ENCODE data around the gene USB1. TPM values are rescaled to one million over a fixed set of nuclear protein-coding genes. Genes with fewer than 3 reads are reported as not detected.

The USB1 gene
- total and polyA plus RNA-seq, 2 experiments from 2014 or later = 18.2 to 47.7 TPM

- no peak overlapping the region for H3K27ac ChIP-seq
- no peak overlapping the region for H3K4me2 ChIP-seq
- no peaks in the 10 kb centered on the region for H3K4me1 ChIP-seq (ENCODE audit: insufficient read depth)
- TF ChIP-seq EZH2 (IDR thresholded peaks at IDR 0.05; ENCODE audit: borderline replicate concordance) = no peak
- TF ChIP-seq, protein P1, sequence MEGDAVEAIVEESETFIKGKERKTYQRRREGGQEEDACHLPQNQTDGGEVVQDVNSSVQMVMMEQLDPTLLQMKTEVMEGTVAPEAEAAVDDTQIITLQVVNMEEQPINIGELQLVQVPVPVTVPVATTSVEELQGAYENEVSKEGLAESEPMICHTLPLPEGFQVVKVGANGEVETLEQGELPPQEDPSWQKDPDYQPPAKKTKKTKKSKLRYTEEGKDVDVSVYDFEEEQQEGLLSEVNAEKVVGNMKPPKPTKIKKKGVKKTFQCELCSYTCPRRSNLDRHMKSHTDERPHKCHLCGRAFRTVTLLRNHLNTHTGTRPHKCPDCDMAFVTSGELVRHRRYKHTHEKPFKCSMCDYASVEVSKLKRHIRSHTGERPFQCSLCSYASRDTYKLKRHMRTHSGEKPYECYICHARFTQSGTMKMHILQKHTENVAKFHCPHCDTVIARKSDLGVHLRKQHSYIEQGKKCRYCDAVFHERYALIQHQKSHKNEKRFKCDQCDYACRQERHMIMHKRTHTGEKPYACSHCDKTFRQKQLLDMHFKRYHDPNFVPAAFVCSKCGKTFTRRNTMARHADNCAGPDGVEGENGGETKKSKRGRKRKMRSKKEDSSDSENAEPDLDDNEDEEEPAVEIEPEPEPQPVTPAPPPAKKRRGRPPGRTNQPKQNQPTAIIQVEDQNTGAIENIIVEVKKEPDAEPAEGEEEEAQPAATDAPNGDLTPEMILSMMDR (IDR thresholded peaks at IDR 0.05; ENCODE audit: poor library complexity) = no peak
- TF ChIP-seq EZH2phosphoT487 (IDR thresholded peaks at IDR 0.05; ENCODE audit: low read depth, severe bottlenecking, unreplicated experiment) = no peak
- no peaks in the 10 kb centered on the region for H3K27me3 ChIP-seq
- H3K79me2 ChIP-seq = no peaks in the 10 kb centered on the region
- no peak overlapping the region for H2AFZ ChIP-seq
- H3K36me3 ChIP-seq (replicated peaks; ENCODE audit: insufficient read depth, low read depth) = no peaks in the 10 kb centered on the region
- H4K20me1 ChIP-seq (ENCODE audit: insufficient read depth, poor library complexity, severe bottlenecking) = no peaks in the 10 kb centered on the region
- DNase-seq (ENCODE audit: low spot score) = no peak
- no peak overlapping the region for H3K4me3 ChIP-seq
- no peaks in the 10 kb centered on the region for H3K9me2 ChIP-seq (replicated peaks; ENCODE audit: insufficient read depth)
- H3K9me3 ChIP-seq (ENCODE audit: low read depth) = no peaks in the 10 kb centered on the region
- 75% methylated on average over 8 of the region's 8 CpGs for WGBS (ENCODE audit: low lambda C conversion rate, missing lambda C conversion rate)
These were observed 43.4 kb upstream of the USB1 start for GRCh38 chr16:57957673-57958392.

DNA sequence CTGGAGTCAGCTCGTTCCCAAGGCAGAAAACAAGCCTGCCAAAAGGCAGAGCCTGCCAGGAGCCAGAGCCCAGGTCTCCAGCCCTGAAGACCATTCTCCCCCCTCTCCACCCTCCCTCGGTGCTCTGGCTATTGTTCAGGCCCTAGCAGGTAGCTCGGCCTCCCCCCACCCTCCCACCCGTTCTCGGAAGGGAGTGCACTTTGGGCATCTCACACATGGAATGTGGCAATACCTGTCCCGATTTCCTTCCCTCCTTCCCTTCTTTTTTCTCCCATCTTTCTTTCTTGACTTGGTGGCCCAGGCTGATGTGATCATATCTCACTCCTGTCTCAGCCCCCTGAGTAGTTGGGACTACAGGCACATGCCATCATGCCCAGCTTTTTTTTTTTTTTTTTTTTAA, 42.7 kb upstream of the USB1 start:
- 47% methylated on average over 2 of the region's 6 CpGs for WGBS (ENCODE audit: low lambda C conversion rate, missing lambda C conversion rate)

DNA sequence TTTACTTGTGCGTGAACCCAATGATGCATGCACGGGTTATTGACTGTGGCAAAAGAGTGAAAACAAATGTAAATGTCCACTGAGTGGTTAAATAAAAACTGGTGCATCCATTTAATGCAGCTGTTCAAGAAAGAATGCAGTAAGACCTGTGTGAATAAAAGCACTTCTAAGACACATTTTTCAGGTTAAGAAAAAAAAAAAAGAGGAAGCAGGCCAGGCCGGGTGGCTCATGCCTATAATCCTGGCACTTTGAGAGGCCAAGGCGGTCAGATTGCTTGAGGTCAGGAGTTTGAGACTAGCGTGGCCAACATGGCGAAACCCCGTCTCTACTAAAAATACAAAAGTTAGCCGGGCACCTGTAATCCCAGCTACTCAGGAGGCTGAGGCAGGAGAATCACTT, 42.1 kb upstream of the USB1 start:
- WGBS (ENCODE audit: low lambda C conversion rate, missing lambda C conversion rate) = 81% methylated on average over 8 of the region's 8 CpGs
- no peaks in the 10 kb centered on the region for H3K4me1 ChIP-seq (ENCODE audit: insufficient read depth)
- TF ChIP-seq EZH2phosphoT487 (IDR thresholded peaks at IDR 0.05; ENCODE audit: low read depth, severe bottlenecking, unreplicated experiment) (no peak), EZH2 (IDR thresholded peaks at IDR 0.05; ENCODE audit: borderline replicate concordance) (no peak)
- TF ChIP-seq, protein P1 (IDR thresholded peaks at IDR 0.05; ENCODE audit: poor library complexity) = no peak
- H3K79me2 ChIP-seq = no peaks in the 10 kb centered on the region
- H3K4me3 ChIP-seq = no peak overlapping the region
- no peak overlapping the region for H3K27ac ChIP-seq
- no peaks in the 10 kb centered on the region for H3K27me3 ChIP-seq
- no peaks in the 10 kb centered on the region for H4K20me1 ChIP-seq (ENCODE audit: insufficient read depth, poor library complexity, severe bottlenecking)
- H3K9me3 ChIP-seq (ENCODE audit: low read depth) = no peaks in the 10 kb centered on the region
- no peak overlapping the region for H3K4me2 ChIP-seq
- no peak overlapping the region for H2AFZ ChIP-seq
- no peaks in the 10 kb centered on the region for H3K36me3 ChIP-seq (replicated peaks; ENCODE audit: insufficient read depth, low read depth)
- no peak for DNase-seq (ENCODE audit: low spot score)
- H3K9me2 ChIP-seq (replicated peaks; ENCODE audit: insufficient read depth) = no peaks in the 10 kb centered on the region

More for the DNA sequence above, 42.7 kb upstream of the USB1 start:
- Histone ChIP-seq H3K36me3 (replicated peaks; ENCODE audit: insufficient read depth, low read depth) (no peaks in the 10 kb centered on the region), H3K79me2 (no peaks in the 10 kb centered on the region), H3K27me3 (no peaks in the 10 kb centered on the region), H2AFZ (no peak overlapping the region), H4K20me1 (ENCODE audit: insufficient read depth, poor library complexity, severe bottlenecking) (no peaks in the 10 kb centered on the region), H3K4me2 (no peak overlapping the region), H3K9me2 (replicated peaks; ENCODE audit: insufficient read depth) (no peaks in the 10 kb centered on the region), H3K27ac (no peak overlapping the region), H3K4me1 (ENCODE audit: insufficient read depth) (no peaks in the 10 kb centered on the region), H3K9me3 (ENCODE audit: low read depth) (no peaks in the 10 kb centered on the region), H3K4me3 (no peak overlapping the region)
- TF ChIP-seq EZH2phosphoT487 (IDR thresholded peaks at IDR 0.05; ENCODE audit: low read depth, severe bottlenecking, unreplicated experiment) (no peak), EZH2 (IDR thresholded peaks at IDR 0.05; ENCODE audit: borderline replicate concordance) (no peak)
- TF ChIP-seq, protein P1 (IDR thresholded peaks at IDR 0.05; ENCODE audit: poor library complexity) = no peak
- DNase-seq (ENCODE audit: low spot score) = no peak
